VCaP (cell line): ENCODE measurements around the gene IKZF4.
"Not testable (repeated sequence)": the region's sequence is repeated elsewhere in the genome, so short reads cannot be mapped to it uniquely, and the experiment has no call there.

Source experiments
- H3K27ac ChIP-seq: fragments of 450-650 bp; 2 replicates; pipeline ENCODE4 v1.5.1; 2017
- CTCF ChIP-seq: fragments of 450-650 bp; conservative IDR thresholded peaks from 2 replicates; pipeline ENCODE4 v1.5.1; 2017; ENCODE audit warnings: mild to moderate bottlenecking, moderate library complexity

Gene IKZF4

GRCh38 chr12:56046027-56046780 is 25.4 kb downstream of the IKZF4 start:
- TF ChIP-seq CTCF, result no peak
- 0 out of 2 replicates have a peak overlapping the region, but pooled peaks have one; percentile 6 for H3K27ac ChIP-seq

GRCh38 chr12:56053407-56053893 is 32.6 kb downstream of the IKZF4 start:
- H3K27ac ChIP-seq, result no peak overlapping the region
- TF ChIP-seq CTCF, result no peak

- H3K27ac ChIP-seq, result not testable (repeated sequence)
Measured at GRCh38 chr12:56059964-56060363, 39.1 kb downstream of the IKZF4 start.

- no peak overlapping the region for H3K27ac ChIP-seq
- TF ChIP-seq CTCF, result no peak
Measured at GRCh38 chr12:56061982-56062381, 41.1 kb downstream of the IKZF4 start.

GRCh38 chr12:56062996-56063395 is 42.2 kb downstream of the IKZF4 start:
- TF ChIP-seq CTCF, result no peak
- no peak overlapping the region for H3K27ac ChIP-seq

GRCh38 chr12:56071648-56072047 is 50.8 kb downstream of the IKZF4 start:
- TF ChIP-seq CTCF, result no peak
- peak overlapping the region; percentile 23; the same call in 1 of the 2 replicates for H3K27ac ChIP-seq

GRCh38 chr12:56074396-56074795 is 53.6 kb downstream of the IKZF4 start:
- H3K27ac ChIP-seq, result no peak overlapping the region
- TF ChIP-seq CTCF, result no peak

- H3K27ac ChIP-seq, result peak overlapping the region; percentile 95
Measured at GRCh38 chr12:56077966-56078365, 57.1 kb downstream of the IKZF4 start.
